HepG2 (cell line): ENCODE results near the gene PTAR1. TPM values are rescaled to one million over a fixed set of nuclear protein-coding genes. Genes with fewer than 3 reads are reported as not detected.

Experiments used
- polyA plus RNA-seq, 8 experiments: library from polyadenylated mRNA; depleted of rRNA in 3 of 8; stranded (reverse) in 7 of 8; unstranded in 1 of 8; fragments of >200 nt; fragmentation: Illumina TruSeq in 4 of 8; extraction: Trizol in 4 of 8; gene quantifications; 2 replicates each; pipeline versions ENCODE4 v1.2.1 to v1.2.3, GENCODE V29; 2011 to 2016; ENCODE audit warnings: low read depth in 4 of 8, missing spikeins in 1 of 8, mixed read lengths in 1 of 8; ENCODE audit not compliant: insufficient read depth in 1 of 8
- total RNA-seq, 5 experiments: library from RNA; depleted of rRNA; stranded (reverse); fragments of >200 nt; fragmentation: Illumina TruSeq; extraction: Trizol; gene quantifications; 2 replicates each; pipeline ENCODE4 v1.2.3, GENCODE V29; 2016; ENCODE audit warnings: low read depth in 1 of 5

The PTAR1 gene
- total and polyA plus RNA-seq, 2 of the 13 experiments (the other 11 are each of a cell fraction or from before 2014, with no cell fraction given): 26.5 to 42.1 TPM

Other genes with a start within 250 kb of the PTAR1 start
- 0.15 TPM in 1 of 2 replicates, not detected in the other for gene APBA1, start 87.6 kb downstream of the PTAR1 start, total RNA-seq (2016; rRNA removed; fragmentation: Illumina TruSeq; extraction: Trizol)
- 0.01 TPM in 1 of 2 replicates, not detected in the other for gene APBA1, start 87.6 kb downstream of the PTAR1 start, polyA plus RNA-seq (2011; rRNA removed)
- gene CFAP95, start 60.8 kb upstream of the PTAR1 start, total RNA-seq (2016; rRNA removed; fragmentation: Illumina TruSeq; extraction: Trizol): not detected in 2 replicates
- not detected in 2 replicates for gene CFAP95, start 60.8 kb upstream of the PTAR1 start, polyA plus RNA-seq (2011; rRNA removed)